Transverse colon (tissue), 3 donors: Measurements from ENCODE around the gene SMAD9.

Experiments
- CTCF ChIP-seq, 5 experiments: fragments of 200-600 bp in 3 of 5; fragments of 450-650 bp in 2 of 5; sonication (generic) in 3 of 5; IDR thresholded peaks; 1 replicate in 2 of 5; 2 replicates in 3 of 5; pipeline ENCODE4 v1.5.1; 2016 to 2017; ENCODE audit warnings: antibody characterized with exemption in 5 of 5, inconsistent platforms in 3 of 5, mild to moderate bottlenecking in 2 of 5, moderate library complexity in 1 of 5
- EP300 ChIP-seq: sonication (generic); formaldehyde crosslinking; IDR thresholded peaks from one replicate; pipeline ENCODE4 v1.6.1; 2017; ENCODE audit warnings: antibody characterized with exemption, low read depth
- POLR2A ChIP-seq: fragments of 450-650 bp; IDR thresholded peaks from one replicate; pipeline ENCODE4 v1.6.1; 2016; ENCODE audit warnings: antibody characterized with exemption, mild to moderate bottlenecking, moderate library complexity

- TF ChIP-seq CTCF (IDR thresholded peaks at IDR 0.05) (no peak), POLR2A (no peak), EP300 (no peak)
Observed at GRCh38 chr13:36817996-36818803, 101.8 kb downstream of the SMAD9 start.
